ENCODE measurements around the gene TK1. TPM values are rescaled to one million over a fixed set of nuclear protein-coding genes. Genes with fewer than 3 reads are reported as not detected.

Gene TK1
- total RNA-seq, 2 donors from 2014 or later = 81.0 to 97.4 TPM

- H3K9me3 Mint-ChIP-seq = no peaks in the 10 kb centered on the region
- H3K27ac Mint-ChIP-seq = no peak overlapping the region
- H3K36me3 Mint-ChIP-seq (ENCODE audit: low read depth) = peaks cover 22% of the 10 kb centered on the region
- H3K9me3 ChIP-seq (ENCODE audit: control insufficient read depth, low read length) = no peaks in the 10 kb centered on the region
- peaks cover 12% of the 10 kb centered on the region for H3K27me3 ChIP-seq (ENCODE audit: control insufficient read depth, insufficient read depth, low read length, poor library complexity, severe bottlenecking)
- H3K9ac ChIP-seq (ENCODE audit: extremely low read depth, low read length, poor library complexity, severe bottlenecking) = no peak overlapping the region
- peaks cover 21% of the 10 kb centered on the region for H3K36me3 ChIP-seq (ENCODE audit: control insufficient read depth, insufficient read depth, low read length)
- no peak overlapping the region for H3K4me3 ChIP-seq (ENCODE audit: low read length)
- H3K27me3 Mint-ChIP-seq (ENCODE audit: insufficient read depth) = peaks cover 26% of the 10 kb centered on the region
- no peak overlapping the region for H3K4me3 Mint-ChIP-seq
- H3K4me1 Mint-ChIP-seq = peaks cover 2% of the 10 kb centered on the region
- no peak overlapping the region for H3K27ac ChIP-seq (ENCODE audit: low read depth, low read length)
- H3K4me1 ChIP-seq (ENCODE audit: control insufficient read depth, insufficient read depth, low read length) = no peaks in the 10 kb centered on the region
- TF ChIP-seq CTCF (conservative IDR thresholded peaks at IDR 0.05) = no peak
- DNase-seq = peak; percentile 48
- 86 to 89% methylated on average over 8 to 12 of the region's 12 CpGs for WGBS, 2 experiments (ENCODE audit: insufficient coverage in 1 of 2, insufficient read length in 1 of 2)
Measured at GRCh38 chr17:78226055-78226758, 39.4 kb upstream of the TK1 start.

- no peak overlapping the region for H3K4me3 Mint-ChIP-seq
- DNase-seq = no peak
- peaks cover 2% of the 10 kb centered on the region for H3K27me3 ChIP-seq (ENCODE audit: control insufficient read depth, insufficient read depth, low read length, poor library complexity, severe bottlenecking)
- no peaks in the 10 kb centered on the region for H3K4me1 Mint-ChIP-seq
- H3K9me3 Mint-ChIP-seq = no peaks in the 10 kb centered on the region
- H3K9me3 ChIP-seq (ENCODE audit: control insufficient read depth, low read length) = no peaks in the 10 kb centered on the region
- no peak for TF ChIP-seq CTCF (conservative IDR thresholded peaks at IDR 0.05)
- no peak overlapping the region for H3K27ac Mint-ChIP-seq
- peak overlapping the region; percentile 44 for H3K27ac ChIP-seq (ENCODE audit: low read depth, low read length)
- H3K9ac ChIP-seq (ENCODE audit: extremely low read depth, low read length, poor library complexity, severe bottlenecking) = no peak overlapping the region
- H3K36me3 ChIP-seq (ENCODE audit: control insufficient read depth, insufficient read depth, low read length) = peaks cover 30% of the 10 kb centered on the region
- H3K4me1 ChIP-seq (ENCODE audit: control insufficient read depth, insufficient read depth, low read length) = no peaks in the 10 kb centered on the region
- 93 to 97% methylated on average over 13 to 16 of the region's 16 CpGs for WGBS, 2 experiments (ENCODE audit: insufficient coverage in 1 of 2, insufficient read length in 1 of 2)
- H3K27me3 Mint-ChIP-seq (ENCODE audit: insufficient read depth) = peaks cover 16% of the 10 kb centered on the region
- H3K36me3 Mint-ChIP-seq (ENCODE audit: low read depth) = peaks cover 25% of the 10 kb centered on the region
- H3K4me3 ChIP-seq (ENCODE audit: low read length) = no peak overlapping the region
Measured at GRCh38 chr17:78225088-78225865, 38.4 kb upstream of the TK1 start.

GRCh38 chr17:78224231-78225087 lies 37.6 kb upstream of the TK1 start:
- Histone ChIP-seq H3K4me3 (ENCODE audit: low read length) (no peak overlapping the region), H3K36me3 (ENCODE audit: control insufficient read depth, insufficient read depth, low read length) (peaks cover 34% of the 10 kb centered on the region), H3K4me1 (ENCODE audit: control insufficient read depth, insufficient read depth, low read length) (no peaks in the 10 kb centered on the region), H3K27ac (ENCODE audit: low read depth, low read length) (peak overlapping the region; percentile 26), H3K27me3 (ENCODE audit: control insufficient read depth, insufficient read depth, low read length, poor library complexity, severe bottlenecking) (no peaks in the 10 kb centered on the region), H3K9ac (ENCODE audit: extremely low read depth, low read length, poor library complexity, severe bottlenecking) (no peak overlapping the region), H3K9me3 (ENCODE audit: control insufficient read depth, low read length) (no peaks in the 10 kb centered on the region)
- H3K36me3 Mint-ChIP-seq (ENCODE audit: low read depth) = peaks cover 31% of the 10 kb centered on the region
- H3K4me3 Mint-ChIP-seq = no peak overlapping the region
- H3K4me1 Mint-ChIP-seq = no peaks in the 10 kb centered on the region
- peak; percentile 47 for DNase-seq
- 84 to 94% methylated on average over 27 of the region's 27 CpGs for WGBS, 2 experiments (ENCODE audit: insufficient coverage in 1 of 2, insufficient read length in 1 of 2)
- TF ChIP-seq CTCF (conservative IDR thresholded peaks at IDR 0.05) = no peak
- H3K27me3 Mint-ChIP-seq (ENCODE audit: insufficient read depth) = peaks cover 10% of the 10 kb centered on the region
- H3K9me3 Mint-ChIP-seq = no peaks in the 10 kb centered on the region
- H3K27ac Mint-ChIP-seq = no peak overlapping the region

Data from endodermal cell (in vitro differentiated cells).